ENCODE data around the gene PRDM16.
"Not testable (repeated sequence)": the region's sequence is repeated elsewhere in the genome, so short reads cannot be mapped to it uniquely, and the experiment has no call there.

PRDM16 gene

DNA sequence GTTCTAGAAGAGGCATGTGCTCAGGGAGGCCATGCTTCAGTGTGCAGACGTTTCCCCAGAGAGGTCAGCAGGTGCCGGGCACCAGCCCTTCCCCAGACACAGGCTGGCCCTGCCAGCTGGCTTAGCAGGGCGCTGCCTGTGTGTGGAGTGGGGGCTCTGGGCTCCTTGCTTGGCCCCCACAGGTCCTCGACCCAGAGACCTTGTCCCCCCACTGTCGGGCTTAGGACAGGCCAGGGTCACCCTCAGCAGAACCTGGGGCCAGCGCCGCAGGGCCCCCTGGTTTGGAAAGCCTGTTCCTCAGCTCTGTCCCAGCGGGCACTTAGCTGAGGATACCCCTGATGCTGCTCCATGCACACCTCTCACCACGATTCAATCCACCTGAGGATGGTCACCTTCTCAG lies 213.2 kb downstream of the PRDM16 start:
- no peak for DNase-seq (ENCODE audit: low read depth)

DNA sequence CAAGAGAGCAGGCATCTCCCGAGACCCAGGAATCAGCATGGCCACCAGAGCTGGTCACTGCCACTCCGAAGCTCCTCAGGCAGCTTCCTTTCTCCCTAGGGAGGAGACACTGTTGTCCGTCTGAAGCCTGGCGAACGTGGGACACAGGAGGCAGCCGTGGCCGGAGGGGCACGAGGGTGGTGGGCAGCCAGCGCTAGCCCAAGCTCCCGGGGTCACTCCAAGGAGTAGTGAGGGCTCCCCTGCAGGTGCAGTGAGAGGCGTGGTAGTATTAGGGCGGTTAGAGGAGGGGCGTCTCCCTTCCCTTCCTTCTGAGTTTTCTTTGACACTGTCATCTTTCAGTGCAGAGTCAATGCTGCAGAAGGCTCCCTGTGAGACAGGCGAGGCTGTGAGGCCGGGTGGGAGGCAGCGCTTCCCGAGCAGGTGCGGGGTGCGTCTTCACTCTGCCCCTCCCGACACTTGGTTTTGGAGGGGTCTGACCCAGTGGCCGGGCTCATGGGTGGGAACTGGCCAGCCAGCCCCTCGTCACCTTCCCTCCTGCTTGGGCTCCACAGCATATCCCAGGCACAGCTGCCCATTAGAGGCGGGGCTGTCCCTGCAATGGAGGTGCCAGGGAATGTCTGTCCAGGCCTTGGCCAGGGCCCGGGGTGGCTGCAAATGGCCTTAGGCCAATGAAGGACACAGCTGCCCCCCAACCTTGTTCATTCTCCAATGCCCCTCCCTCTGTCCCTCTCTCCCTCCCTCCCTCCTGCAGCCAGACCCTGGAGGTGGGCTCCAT lies 213.8 kb downstream of the PRDM16 start:
- no peak for DNase-seq (ENCODE audit: low read depth)

DNA sequence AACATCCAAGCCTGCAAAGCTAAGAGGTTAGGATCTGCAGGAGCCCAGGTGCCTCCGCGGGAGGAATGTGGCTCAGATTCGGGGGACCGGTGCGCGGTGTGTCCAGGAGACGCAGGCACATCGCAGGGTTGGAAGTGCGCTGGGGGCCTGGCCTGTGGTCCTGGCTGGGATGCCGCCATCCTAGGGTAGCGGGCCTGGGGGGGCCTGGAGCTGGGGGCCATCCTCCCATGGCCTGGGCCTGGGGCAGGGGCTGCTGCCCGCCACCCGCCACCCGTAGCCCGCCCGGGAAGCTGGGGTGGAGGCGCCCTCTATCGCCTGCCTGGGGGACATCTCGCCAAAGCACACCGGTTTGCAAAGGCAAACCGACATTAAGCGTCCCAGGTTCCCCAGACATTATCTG lies 214.8 kb downstream of the PRDM16 start:
- no peak for DNase-seq (ENCODE audit: low read depth)

DNA sequence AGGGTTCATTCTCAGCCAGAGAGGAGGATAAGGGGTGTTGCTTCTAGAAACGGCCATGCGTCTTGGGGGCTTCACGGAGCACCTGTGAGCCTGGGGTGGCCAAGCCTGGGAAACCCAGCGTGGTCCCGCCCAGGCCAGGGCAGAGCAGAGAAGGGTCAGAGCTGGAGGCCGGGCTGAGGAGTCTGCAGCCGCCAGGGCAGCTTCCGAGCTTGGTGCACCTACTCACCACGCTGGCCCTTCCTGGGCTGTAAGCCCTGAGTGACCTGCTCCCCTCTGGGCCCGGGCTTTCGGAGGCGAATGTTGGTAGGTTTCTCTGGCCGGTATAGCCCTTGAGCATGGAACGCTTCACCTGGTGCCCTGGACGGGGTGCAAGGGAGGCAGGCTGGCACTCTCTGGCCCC lies 215.7 kb downstream of the PRDM16 start:
- no peak for DNase-seq (ENCODE audit: low read depth)

GRCh38 chr1:3285106-3285740 lies 216.2 kb downstream of the PRDM16 start:
- DNase-seq (ENCODE audit: low read depth) = no peak

- DNase-seq (ENCODE audit: low read depth) = not testable (repeated sequence)
Measured at GRCh38 chr1:3287095-3287494, 218.1 kb downstream of the PRDM16 start.

- DNase-seq (ENCODE audit: low read depth) = no peak
Measured at GRCh38 chr1:3287656-3288160, 218.7 kb downstream of the PRDM16 start.

GRCh38 chr1:3289502-3289901 lies 220.5 kb downstream of the PRDM16 start:
- DNase-seq (ENCODE audit: low read depth) = no peak

DNA sequence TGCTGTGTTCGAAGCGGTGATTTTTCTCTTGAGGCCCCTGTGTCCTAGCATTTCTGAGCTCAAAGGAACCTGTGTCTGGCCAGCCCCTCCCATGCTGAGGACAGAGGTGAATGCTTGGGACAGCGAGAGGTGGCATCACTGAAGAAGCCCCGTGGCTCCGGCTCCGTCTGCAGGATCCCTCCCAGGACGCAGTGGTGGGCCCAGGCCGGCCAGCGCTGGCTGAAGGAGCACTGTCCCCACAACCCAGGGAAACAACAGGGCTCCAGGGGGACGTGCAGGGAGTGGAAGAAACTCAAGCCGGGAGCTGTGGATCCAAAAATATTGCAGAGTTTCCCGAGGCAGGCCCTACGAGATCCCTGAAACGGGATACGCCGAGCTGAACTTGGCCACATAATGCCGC lies 221.4 kb downstream of the PRDM16 start:
- DNase-seq (ENCODE audit: low read depth) = no peak

DNA sequence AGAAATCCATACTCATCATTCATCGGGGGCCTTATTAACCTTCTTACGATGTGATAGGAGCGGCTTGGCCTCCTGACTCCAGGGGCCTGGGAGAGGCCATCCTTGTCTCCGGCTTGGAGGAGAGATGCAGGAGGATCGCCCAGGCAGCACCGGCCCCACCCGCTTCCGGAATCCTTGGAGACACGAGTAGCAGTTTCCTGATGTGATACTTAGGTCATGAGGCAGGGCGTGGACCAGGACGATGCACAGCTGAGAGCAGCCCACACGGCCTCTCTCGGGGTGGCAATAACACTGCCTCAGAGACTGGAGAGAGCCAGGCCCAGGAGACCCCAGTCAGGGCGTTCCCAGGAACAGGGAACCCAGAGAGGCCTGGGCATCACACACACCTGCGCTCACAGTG lies 221.9 kb downstream of the PRDM16 start:
- no peak for DNase-seq (ENCODE audit: low read depth)

GRCh38 chr1:3292051-3292722 lies 223.2 kb downstream of the PRDM16 start:
- DNase-seq (ENCODE audit: low read depth) = no peak

DNA sequence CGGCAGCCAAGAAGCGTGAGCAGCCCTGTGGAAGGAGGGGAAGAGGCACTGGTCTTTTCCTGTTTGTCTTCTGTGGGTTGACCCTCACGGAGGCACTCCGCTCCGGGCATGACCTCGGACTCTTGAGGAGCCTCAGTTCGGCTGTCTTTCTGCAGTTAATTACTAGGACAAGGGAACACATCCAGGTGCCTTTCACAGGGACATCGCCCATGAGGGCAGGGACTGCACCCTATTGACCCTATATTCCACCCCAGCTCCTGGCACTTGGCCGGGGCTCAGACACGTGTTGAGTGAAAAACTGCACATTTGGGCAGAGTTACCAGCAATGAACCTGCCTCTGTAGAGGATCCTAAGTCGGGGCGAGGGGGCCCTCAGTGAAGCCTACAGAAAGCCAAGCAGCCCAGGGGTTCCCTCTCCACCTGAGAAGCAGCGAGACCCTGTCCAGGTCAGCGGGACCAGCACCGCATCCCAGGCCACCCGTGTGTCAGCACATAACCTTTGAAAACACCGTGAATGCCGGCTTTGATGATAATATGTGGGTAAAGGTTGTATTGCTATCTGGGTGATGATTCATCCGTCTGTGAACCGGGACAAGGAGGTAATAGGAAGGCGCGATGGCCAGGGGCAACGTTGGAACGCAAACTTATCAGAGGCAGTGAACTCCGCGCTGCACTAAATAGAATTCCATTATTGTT lies 224.0 kb downstream of the PRDM16 start:
- DNase-seq (ENCODE audit: low read depth) = no peak

DNA sequence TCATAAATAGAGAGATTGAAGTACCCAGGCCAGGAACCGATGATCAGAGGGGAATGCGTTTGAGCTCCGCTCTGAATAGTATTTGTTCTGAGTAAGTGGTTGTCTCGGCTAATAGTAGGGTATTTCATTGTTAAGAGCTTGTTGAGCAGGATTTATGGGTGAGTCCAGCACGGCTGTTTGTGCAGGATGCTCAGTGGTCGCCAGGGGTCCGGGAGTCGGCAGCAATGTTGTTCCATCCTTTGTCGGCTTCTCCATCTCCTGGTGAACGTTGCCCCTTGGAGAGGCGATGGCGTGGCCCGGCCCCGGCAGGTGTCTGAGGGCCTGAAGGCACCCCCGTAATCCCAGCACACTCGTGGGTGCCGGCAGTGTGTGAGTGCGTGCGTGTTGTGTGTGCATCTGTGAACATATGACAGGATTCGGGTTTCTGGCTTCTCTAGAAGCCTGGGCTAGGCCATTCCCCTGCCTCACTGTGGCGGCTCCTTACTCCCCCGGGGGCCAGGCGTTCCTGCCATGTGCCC lies 224.6 kb downstream of the PRDM16 start:
- DNase-seq (ENCODE audit: low read depth) = no peak

GRCh38 chr1:3294450-3294849 lies 225.4 kb downstream of the PRDM16 start:
- no peak for DNase-seq (ENCODE audit: low read depth)

GRCh38 chr1:3295846-3296245 lies 226.8 kb downstream of the PRDM16 start:
- no peak for DNase-seq (ENCODE audit: low read depth)

DNA sequence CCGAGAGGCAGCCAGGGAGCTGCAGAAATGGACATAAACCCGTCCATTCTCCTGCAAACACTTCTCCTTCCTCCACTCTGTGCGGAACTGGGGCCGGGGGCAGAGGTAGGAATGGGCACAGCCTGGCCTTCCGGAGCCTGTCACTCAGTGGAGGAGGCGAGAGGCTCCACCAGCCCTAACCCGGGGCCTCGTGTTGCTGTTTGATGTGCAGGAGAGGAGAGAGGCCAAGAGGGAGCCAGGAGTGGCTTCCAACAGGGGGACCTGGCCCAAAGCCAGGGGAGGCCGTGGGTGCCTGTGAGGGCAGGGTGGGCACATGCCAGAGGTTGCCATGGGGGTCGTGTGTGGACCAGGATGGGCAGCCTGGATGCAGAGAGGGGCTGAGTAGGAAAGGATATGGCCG lies 227.3 kb downstream of the PRDM16 start:
- DNase-seq (ENCODE audit: low read depth) = no peak

- DNase-seq (ENCODE audit: low read depth) = no peak
Measured at GRCh38 chr1:3296826-3297225, 227.8 kb downstream of the PRDM16 start.

DNA sequence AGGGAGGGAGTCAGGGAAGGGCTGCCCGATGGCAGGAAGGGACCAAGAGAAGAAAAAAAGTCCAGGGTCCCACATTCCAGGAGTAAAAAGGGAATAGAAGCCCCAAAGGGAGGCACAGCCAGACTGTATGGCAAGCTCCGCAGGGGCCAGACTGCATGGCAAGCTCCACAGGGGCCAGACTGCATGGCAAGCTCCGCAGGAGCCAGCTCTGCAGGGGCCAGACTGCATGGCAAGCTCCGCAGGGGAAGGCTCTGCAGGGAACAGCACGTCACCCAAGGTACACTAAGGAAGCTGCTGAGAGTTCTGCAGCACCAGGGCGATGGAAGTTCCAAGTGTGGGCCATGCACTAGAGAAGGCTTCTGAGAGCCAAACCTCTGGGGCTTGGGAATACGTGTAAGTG lies 228.8 kb downstream of the PRDM16 start:
- no peak for DNase-seq (ENCODE audit: low read depth)

- no peak for DNase-seq (ENCODE audit: low read depth)
Measured at GRCh38 chr1:3298197-3298596, 229.2 kb downstream of the PRDM16 start.

- DNase-seq (ENCODE audit: low read depth) = no peak
Measured at GRCh38 chr1:3304246-3304645, 235.2 kb downstream of the PRDM16 start.

DNA sequence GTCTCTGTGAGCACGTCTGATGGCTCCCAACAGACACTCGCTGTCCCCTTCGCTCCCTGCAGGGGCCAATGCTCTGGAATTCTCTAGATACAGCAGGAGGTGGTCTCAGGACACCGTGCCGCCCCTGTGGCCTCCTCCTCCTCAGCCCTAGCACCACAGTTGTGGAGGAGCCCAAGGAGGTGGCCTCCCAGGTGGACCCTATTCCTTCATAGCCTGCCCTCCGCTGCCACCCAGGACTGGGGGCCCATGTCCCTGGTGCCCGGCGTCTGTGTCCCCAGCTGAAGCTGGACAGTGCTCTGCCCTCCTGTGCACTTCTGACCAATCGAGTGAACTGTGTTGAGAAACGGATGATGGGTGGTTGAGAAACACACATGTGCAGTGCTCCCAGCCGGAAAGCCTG lies 235.7 kb downstream of the PRDM16 start:
- no peak for DNase-seq (ENCODE audit: low read depth)

- DNase-seq (ENCODE audit: low read depth) = no peak
Measured at GRCh38 chr1:3305156-3305555, 236.2 kb downstream of the PRDM16 start.

All from HS-5 (cell line).